ENCODE results near the gene DNAI2. TPM values are rescaled to one million over a fixed set of nuclear protein-coding genes. Genes with fewer than 3 reads are reported as not detected.

DNAI2 gene
- polyA plus RNA-seq, 4 donors = 0.12 to 0.27 (median 0.16) TPM

DNA sequence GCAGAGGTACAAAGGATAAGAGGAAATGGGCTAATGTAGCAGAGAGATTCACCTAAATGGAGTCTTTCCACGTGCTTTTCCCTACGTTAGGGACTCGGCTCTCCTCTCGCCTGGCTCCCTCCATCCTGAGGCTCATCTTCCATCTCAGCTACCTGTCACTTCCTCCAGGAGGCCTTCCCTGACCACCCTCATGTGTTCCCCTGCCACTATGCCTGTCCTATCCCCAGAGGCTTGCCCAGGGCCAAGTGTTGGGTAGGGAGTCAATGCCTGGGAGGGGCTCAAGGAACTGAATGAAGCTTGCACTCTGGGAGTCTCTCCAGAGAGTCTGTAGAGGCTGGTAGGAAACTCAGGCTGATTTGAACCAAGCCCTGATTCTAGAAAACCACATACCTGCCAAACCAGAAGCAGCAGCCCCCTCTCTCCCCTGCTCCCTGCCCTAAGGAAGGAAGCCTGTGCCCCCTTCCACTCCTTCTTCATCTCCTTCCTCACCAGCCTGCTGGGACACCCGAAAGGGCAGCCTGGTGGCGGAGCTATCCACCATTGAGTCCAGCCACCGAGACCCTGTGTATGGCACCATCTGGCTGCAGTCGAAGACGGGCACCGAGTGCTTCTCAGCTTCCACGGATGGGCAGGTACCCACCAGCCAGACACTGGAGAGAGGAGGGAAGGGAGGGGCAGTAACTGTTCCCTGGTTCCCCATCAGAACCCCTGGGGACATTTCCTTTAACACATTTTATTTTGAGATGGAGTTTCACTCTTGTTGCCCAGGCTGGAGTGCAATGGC lies 25.4 kb downstream of the DNAI2 start:
- no peak for DNase-seq (ENCODE audit: low read depth in 4 of 4, low spot score in 2 of 4)

DNA sequence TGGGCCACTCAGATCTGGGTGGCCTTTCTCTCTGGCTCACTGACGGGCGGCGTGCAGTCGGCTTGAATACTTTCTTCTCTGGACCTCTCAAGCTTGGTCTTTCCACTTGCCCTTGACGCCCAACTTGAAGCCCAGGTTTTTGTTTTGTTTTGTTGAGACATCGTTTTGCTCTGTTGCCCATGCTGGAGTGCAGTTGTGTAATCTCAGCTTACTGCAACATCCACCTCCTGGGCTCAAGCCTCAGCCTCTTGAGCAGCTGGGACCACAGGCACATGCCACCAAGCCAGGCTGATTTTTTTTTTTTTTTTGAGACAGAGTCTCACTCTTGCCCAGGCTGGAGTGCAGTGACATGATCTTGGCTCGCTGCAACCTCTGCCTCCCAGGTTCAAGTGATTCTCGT lies 29.3 kb downstream of the DNAI2 start:
- no peak for DNase-seq (ENCODE audit: low read depth in 4 of 4, low spot score in 2 of 4)

- DNase-seq (ENCODE audit: low read depth in 4 of 4, low spot score in 2 of 4) = no peak
Observed at GRCh38 chr17:74304184-74304583, 30.1 kb downstream of the DNAI2 start.

GRCh38 chr17:74305865-74306654 lies 32.0 kb downstream of the DNAI2 start:
- DNase-seq (ENCODE audit: low read depth in 4 of 4, low spot score in 2 of 4) = no peak

DNA sequence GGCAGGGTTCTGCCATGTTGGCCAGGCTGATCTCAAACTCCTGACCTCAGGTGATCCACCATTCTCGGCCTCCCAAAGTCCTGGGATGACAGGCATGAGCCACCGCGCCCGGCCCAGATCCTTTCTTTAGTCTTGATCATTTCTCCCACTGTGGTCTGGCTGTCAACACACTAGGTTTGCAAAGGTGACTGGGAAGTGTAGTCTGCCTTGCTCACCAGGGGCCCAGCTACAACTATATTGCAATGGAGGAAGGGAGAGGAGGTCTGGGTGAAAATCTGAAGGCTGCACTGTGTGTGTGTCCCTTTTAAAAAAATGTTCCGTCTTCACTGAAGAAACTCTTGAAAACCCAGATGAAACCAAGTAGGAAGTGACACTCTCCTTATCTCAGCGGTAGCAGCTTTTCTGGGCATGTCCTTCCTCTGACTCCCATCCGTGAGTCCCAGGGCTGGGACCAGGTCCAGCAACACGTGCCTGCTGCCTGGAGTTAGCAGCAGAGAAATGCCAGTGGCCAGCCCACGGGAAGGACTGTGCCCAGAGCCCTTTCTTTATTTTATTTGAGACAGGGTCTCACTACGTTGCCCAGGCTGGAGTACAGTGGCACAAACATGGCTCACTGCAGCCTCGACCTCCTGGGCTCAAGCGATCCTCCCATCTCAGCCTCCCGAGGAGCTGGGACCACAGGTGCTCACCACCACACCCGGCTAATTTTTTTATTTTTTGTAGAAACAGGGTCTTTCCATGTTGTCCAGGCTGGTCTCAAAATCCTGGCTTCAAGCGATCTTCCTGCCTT lies 34.1 kb downstream of the DNAI2 start:
- no peak for DNase-seq (ENCODE audit: low read depth in 4 of 4, low spot score in 2 of 4)

DNA sequence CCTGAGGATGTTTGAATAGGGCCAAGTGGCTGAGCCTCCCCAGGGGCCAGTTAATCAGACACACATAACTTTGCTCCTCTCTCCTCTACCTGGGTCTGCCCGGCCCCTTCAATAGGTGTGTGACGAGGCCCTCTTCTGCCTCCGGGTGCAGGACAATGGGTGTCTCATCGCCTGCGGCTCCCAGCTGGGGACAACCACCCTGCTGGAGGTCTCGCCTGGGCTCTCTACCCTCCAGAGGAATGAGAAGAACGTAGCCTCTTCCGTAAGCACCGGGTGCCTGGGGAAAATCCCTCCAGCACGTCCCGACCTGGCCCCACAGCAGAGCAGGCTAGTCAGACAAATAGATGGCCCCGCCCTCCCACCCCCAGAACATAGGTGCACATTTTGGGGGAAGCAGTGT lies 35.9 kb downstream of the DNAI2 start:
- no peak for DNase-seq (ENCODE audit: low read depth in 4 of 4, low spot score in 2 of 4)

DNA sequence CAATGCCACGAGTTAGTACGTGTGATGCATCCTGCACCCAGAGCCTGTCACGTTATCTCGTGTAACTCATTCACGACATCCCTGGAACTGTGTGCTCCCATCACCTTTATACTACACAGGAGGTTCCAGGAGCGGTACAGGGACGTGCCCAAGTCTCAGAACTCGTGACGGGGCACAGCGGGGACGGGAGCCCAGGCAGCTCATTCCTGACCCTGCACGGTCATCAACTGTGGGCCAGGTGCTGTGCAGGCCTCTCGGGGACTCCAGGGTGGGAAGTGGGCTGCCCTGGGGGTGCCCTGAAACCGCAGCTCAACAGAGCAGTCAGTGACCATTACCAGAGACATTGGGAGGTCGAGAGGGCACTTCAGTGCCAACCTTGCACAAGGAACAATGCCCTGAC lies 40.8 kb downstream of the DNAI2 start:
- DNase-seq (ENCODE audit: low read depth in 4 of 4, low spot score in 2 of 4) = no peak

DNA sequence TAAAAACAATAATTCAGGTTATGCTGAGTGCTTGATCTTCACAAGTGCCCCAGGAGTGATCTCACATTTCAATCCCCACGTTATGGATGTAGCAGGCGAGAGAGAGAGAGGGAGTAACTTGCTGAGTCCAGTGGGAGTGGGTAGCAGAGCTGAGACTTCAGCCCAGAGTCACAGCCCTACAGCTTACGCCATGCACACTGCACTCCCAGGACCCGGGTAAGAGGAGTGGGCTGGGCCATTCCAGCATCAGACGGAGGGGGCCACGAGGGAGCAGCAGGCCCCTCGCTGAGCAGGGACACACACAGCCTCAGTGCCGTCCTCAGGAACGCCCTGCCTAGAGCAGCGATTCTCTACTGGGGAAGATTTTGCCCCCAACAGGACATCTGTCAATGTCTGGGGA lies 42.2 kb downstream of the DNAI2 start:
- DNase-seq (ENCODE audit: low read depth in 4 of 4, low spot score in 2 of 4) = no peak

- no peak for DNase-seq (ENCODE audit: low read depth in 4 of 4, low spot score in 2 of 4)
Observed at GRCh38 chr17:74317071-74317470, 43.0 kb downstream of the DNAI2 start.

GRCh38 chr17:74318391-74318790 lies 44.4 kb downstream of the DNAI2 start:
- no peak for DNase-seq (ENCODE audit: low read depth in 4 of 4, low spot score in 2 of 4)

DNA sequence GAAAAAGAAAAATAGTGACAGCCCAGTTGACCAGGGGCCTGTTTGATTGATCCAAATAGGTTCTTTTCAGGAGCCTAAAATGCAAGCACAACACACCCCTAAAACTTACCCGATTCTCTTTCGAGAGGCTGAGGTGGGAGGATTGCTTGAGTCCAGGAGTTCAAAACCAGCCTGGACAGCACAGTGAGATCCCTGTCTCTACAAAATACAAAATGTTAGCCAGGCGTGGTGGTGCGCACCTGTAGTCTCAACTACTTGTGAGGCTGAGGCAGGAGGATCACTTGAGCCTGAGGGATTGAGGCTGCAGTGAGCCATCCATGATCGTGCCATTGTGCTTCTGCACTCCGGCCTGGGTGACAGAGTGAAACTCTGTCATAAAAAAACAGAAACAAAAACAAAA lies 50.5 kb downstream of the DNAI2 start:
- no peak for DNase-seq (ENCODE audit: low read depth in 4 of 4, low spot score in 2 of 4)

GRCh38 chr17:74325376-74325742 lies 51.3 kb downstream of the DNAI2 start:
- DNase-seq (ENCODE audit: low read depth in 4 of 4, low spot score in 2 of 4) = no peak

- DNase-seq (ENCODE audit: low read depth in 4 of 4, low spot score in 2 of 4) = no peak
Observed at GRCh38 chr17:74325743-74326379, 51.8 kb downstream of the DNAI2 start, which contains the start of gene KIF19. TSS of gene KIF19 (plus strand) at chr17:74326226. CDS start at chr17:74326350, 124 bp downstream.

DNA sequence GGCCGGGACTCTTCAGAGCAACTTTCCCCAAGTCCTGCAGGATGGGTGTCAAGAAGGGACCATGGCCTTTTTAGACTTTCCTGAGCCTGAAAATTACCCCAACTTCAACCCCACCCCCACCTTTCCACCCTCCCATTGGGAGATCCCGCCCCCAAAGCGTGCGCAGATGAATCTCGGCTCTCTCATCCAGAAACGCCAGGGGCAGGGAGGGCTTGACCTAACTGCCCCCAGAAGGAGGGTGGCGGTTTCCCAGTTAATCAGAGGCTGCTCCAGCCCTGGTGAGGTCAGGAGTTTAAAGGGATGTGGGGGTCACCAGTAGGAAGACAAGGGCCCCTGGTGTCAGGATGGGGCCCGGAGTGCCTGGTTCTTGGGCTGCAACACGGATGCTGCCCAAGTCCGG lies 52.5 kb downstream of the DNAI2 start:
- DNase-seq (ENCODE audit: low read depth in 4 of 4, low spot score in 2 of 4) = no peak

DNA sequence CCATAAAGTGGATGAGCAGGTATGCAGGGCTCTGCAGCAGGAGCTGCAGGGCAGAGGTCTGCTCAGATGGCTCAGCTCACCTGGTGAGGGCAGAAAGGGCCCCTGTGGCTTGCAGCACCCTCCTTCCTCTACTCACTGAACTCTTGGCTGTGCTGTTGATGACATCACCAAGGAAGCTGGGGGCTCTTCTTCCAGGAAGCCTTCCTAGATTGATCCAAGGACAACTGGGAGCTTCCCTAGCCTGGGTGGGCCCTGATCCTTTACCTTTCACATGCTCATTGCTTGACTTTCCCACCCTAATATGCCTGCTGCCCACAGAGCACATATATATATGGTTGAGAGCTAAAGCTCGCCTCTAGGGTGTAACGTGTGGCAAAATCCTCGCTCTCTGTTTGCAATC lies 54.5 kb downstream of the DNAI2 start:
- no peak for DNase-seq (ENCODE audit: low read depth in 4 of 4, low spot score in 2 of 4)

DNA sequence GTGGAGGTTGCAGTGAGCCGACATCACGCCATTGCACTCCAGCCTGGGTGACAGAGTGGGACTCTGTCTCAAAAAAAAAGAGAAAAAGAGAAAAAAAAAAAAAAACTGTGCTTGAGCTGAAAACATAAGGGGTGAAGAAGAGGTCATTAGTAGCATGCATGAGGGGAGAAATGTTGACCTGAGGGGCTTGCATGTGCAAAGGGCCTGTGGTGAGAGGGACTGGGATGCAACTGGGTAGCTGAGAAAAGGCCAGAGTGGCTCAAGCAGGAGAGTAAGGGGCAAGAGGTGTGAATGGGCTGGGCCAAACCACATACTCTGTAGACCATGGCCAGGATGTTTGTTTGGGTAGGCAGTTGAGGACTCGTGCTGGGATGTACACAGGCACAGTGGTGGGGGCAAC lies 55.3 kb downstream of the DNAI2 start:
- no peak for DNase-seq (ENCODE audit: low read depth in 4 of 4, low spot score in 2 of 4)

- DNase-seq (ENCODE audit: low read depth in 4 of 4, low spot score in 2 of 4) = no peak
Observed at GRCh38 chr17:74330446-74330845, 56.4 kb downstream of the DNAI2 start.

DNA sequence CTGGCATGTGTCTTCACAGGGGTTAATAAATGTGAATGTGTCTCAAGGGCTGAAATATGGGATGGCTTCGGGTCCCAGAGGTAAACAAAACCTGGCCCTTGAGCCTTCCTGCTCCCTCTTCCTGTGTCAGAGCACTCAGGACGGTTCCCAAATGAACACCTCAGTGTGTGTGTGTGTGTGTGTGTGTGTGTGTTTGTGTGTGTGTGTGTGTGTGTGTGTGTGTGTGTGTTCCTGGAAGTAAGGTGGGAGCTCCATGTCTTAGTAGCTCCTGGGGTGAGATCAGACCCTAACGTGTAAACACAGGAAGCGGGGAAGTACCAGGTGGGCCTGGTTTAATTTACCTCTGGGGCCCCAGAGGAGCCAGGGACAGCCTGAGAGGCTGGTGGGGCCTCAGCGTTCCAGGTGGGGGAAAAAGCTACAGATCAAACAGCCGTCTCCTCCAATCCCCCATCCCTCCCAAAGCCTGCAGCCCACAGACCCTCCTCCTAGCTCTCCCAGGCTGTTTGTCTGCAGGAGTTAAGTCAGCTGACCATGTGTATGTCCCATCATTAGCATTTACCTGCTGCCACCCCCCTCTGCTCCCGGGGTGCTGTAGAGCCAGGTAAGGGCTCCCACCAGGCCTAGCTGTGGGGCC lies 58.1 kb downstream of the DNAI2 start:
- no peak for DNase-seq (ENCODE audit: low read depth in 4 of 4, low spot score in 2 of 4)

DNA sequence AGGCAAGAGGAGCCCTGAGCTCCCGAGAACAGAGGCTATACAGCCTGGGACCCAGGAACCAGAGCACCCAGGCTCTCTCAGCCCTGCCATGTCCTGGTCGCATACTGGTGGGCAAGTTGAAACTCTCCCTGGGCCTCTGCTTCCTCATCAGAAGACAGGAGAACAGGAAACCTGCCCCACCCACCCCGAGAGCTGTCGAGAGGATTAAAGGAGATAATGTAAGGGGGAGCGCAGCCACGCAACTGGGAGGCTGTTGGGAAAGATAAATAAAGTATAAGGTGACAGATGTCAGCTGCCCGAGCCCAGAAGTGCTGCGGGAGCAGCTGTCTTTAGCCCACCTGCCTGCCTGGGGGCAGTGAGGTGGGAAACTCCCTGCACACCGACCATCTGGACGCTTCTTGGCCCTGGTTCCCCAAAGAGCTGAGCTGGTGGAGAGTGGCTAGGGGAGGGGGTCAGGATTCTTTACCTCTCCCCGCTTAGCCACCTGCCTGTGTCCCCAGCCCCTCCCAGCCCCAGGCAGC lies 58.8 kb downstream of the DNAI2 start:
- no peak for DNase-seq (ENCODE audit: low read depth in 4 of 4, low spot score in 2 of 4)

DNA sequence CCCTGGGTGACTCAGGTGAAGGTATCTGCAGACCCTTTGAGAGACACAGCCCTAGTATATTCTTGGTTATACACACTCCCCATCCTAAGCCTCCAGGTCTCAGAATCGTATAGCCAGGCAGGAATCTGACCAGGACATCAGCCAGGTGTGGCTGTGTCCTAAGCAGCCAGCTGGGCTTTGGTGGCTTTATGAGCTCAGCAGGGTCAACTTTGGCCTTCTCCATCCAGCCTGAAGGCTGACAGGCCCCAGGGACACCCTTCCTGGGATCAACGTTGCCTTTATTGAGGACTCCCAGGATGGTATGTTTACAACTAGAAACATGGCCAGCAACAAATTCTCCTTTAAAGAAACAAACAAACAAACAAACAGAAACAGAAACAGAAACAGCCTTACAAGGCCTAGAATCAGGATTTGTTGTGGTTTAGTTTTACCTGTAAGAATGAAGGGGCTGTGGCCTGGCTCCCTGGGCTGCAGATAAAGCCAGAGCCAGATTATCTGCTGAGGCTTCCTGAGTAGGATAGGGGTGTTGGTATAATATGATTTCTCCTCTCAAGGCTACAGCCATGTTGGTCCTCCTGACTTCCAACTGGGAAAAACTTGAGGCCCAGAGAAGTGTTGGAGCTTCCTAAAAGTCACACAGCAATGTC lies 60.5 kb downstream of the DNAI2 start:
- no peak for DNase-seq (ENCODE audit: low read depth in 4 of 4, low spot score in 2 of 4)

Data from left renal cortex interstitium (tissue), 4 donors.